GM19452 (cell line): Measurements from ENCODE around the gene ADCY1.

Source experiments
- ATAC-seq: cut with Tn5 transposase; IDR thresholded peaks from one replicate; pipeline ENCODE4 v1.9.1; 2021; ENCODE audit not compliant: unreplicated experiment

ADCY1 gene

DNA sequence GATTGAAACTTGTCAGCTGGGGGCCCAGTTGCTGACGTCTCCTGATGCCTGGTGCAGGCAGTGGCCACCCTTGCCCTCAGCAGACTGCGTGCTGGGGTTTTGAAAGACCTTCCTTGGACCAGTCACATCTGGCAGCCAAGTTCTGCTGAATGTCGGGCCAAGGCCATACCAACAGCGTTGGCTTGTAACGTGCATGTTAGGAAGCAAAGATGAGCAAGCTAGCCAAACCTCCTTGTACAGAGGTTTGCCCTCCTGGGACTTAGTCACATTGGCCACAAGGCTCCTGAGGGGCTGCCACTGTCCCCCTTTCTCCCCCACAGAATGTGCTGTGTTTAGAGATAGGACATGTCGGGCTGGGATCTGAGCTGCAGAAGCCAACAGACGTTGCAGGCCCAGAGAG lies 49.0 kb downstream of the ADCY1 start:
- ATAC-seq: no peak

DNA sequence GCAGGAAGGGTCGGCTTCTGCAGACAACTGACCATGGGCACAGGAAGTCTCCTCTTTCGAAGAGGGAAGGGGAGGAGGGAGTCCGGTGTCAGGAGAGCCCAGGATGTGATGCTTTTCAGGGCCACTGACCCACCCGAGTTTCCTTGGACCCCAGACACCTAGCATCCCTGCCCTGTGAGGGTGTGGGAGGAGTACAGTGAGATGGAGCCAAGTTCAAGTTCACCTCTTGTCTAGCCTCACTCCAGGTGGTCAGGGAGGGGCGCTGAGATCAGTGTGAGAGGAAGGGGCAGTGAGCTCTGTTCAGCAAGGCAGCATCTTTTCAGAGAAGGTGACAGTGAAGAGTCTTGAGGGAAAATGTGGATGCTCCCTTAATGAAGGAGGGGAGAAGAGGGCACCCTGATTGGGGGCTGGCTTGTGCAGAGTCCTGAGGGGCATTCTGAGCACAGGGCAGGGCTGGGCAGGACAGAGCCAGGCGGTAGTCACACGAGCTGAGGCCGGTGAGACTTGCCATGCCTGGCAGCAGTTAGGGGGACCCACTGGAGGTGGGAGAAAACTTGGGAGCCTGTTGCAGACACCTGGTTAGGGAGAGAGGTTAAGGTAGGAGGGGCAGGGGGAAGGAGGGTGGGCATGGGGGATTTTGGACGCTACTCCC lies 49.7 kb downstream of the ADCY1 start:
- no peak for ATAC-seq

DNA sequence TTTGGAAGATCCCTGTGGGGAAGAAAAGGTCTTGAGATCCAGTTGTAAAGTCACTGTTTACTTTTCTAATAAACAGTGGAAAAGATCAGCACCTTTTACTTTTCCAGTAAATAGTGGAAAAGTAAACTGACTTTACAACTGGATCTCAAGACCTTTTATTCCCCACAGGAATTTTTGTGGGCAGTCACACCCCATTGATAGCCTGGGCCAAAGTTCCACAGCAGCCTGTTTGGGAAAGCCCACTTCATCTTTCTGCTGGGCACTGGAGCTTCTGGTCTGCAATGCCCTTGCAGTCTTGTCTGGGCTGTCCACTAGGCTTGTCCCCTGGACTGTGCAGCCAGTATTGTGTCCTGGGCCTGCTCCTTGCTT lies 50.2 kb downstream of the ADCY1 start:
- ATAC-seq: no peak

DNA sequence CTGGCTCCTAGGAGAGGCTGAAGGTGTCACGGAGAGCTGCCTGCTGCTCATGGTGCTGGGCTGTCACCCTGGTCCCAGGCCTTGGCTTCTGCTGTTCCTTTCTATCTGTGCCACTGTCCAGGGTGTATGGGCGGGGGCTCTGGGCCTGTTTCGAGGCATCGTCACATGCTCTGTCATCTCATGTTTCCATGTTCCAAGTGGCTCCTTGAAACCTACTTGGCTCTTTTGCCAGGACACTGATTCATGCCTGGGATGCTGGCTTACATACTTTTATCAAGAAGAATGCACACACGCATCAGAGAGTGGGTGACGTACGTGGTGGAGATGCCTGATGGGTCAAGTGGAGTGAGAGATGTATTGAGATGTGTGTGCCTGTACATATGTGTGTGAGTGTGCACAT lies 50.9 kb downstream of the ADCY1 start:
- no peak for ATAC-seq

DNA sequence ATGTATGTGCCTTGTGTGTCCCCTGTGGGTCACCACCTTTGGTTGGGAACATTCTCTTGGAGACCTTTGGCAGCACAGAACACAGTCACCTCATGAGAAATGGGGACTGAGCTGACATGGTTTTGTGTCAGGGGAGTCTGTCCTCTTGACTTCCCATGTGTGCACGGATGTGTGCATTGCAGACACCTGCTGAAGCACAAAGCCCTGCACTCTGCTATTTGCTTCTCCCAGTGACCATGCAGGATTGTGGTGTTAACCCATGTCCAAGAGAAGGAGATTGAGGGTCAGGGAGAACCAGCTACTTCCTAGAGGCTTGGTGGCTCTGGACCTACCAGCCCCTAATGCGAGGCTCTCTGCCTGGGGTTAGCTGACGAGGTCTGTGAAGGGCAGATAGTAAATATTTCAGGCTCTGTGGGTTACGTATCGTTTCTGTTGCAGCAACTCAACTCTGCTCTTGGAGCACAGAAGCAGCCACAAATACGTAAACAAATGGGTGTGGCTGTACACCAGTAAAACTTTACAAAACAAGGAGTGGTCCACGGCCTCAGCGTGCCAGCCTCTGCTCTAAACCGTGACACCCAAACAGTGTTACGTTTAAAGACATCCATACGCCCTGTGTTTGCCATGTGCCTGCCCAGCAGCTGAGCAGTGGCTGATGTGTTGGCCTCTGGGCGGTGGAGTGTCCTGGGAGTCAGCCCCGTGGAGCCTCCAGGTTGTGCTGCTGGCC lies 51.7 kb downstream of the ADCY1 start:
- ATAC-seq: no peak

DNA sequence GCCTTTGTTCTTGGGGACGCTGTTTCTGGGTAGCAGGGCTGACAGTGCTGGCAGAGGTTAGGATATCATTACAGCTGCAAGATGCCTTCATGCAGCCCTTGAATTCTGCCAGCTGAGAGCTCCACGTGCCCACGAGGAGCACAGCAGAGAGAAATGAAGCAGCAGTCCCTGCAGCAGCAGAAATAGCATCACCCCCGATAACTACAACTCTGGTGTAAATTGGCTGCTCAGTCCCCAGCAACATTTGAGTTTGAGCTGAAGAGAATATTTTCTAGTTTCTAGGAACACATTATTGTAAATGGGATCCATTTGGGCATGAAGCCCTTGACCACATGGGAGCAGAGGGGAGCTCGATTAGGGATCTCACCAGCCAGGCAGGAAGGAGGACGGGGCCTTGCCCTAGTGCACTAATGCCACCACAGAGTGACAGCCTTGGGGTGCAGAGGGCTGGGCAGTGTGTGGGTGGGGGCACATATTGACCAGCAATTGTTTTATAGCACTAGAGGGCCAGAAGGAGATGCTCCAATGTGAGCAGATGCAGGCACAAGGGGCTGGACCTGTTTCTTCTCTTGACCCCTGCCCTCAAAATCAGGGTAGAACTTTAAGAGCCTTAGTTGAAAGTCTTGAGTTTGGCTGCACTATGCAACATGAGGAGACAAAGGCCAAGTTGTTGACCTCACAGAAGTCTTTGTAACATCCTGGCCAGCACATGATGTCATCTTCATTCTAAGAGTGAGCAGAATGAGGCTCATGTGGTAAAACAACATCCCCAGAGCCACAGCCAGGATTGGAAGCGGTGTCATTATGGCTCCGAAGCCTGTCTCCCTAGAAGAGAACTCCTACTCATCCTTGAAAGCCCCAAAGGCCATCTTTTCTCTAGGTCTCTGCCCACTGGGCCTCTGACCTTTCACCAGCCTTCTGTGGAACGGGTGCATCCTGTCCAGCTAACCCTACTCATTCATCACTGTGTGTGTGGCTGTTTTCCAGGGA lies 52.6 kb downstream of the ADCY1 start:
- ATAC-seq: no peak

DNA sequence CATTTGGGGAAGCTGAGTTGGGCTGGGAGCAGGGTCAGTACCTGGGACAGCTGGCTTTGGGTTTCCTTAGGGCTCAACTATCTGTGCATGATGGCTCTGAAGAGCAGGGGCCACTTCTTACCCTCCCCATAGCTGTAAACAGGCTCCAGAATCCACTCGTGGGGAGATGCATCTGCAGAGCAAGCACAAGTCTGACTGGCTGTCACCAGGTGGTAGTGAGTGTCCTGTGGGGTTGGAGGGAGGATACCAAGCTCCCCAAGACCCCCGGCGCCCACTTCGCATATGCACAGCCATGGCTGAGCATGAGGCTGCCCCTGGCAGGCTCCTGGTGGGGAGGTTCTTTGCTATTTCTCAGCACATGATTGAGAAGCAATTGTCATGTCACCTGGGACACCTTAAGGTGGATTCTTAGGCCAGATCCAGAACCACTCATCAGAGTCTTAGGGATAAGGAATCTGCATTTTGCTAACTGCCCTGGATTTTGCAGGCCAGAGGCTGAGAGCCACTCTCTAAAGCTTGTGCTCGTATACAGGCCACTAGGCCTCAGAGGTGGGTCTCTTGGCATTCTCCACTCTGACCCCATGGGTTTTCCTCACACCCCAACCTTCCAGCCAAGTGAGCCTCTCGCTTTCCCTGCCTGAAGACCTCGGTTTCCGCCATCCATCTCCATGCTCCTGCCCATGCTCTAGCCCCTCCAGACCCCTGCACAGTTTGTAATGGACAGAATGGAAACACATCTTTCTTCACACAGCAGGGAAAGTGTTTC lies 53.7 kb downstream of the ADCY1 start:
- ATAC-seq: no peak

DNA sequence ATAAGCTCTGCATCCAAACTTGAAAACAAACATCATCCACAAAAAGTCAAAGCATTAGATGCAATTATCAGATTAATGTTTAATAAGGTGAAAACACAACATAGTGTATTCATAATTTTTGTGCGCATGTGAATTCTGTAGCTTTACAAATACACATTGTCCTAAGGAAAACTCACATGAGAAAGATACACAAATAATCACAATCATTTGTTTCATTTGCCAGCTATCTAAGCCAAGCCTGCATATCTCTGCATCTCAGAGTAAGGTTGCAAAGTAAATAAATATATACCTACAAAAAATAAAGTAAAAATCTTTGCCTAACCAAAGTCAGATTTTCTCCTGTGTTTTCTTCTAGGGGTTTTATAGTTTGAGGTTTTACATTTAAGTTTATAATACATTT lies 57.4 kb downstream of the ADCY1 start:
- ATAC-seq: no peak

DNA sequence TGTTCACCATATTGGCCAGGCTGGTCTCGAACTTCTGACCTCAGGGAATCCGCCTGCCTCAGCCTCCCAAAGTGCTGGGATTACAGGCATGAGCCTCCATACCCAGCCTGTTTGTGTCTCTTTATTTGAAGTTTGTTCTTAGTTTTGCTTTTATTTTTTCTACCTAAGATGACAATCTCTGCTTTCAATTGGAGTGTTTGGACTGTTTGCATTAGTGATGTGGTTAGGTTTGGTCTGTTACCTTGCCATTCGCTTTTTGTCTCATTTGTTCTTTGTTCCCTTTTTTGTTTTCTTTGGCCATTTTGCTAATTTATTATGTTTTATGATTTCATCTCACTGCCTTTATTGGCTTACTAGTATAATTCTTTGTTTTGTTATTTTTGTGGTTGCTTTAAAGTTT lies 62.6 kb downstream of the ADCY1 start:
- ATAC-seq: no peak

DNA sequence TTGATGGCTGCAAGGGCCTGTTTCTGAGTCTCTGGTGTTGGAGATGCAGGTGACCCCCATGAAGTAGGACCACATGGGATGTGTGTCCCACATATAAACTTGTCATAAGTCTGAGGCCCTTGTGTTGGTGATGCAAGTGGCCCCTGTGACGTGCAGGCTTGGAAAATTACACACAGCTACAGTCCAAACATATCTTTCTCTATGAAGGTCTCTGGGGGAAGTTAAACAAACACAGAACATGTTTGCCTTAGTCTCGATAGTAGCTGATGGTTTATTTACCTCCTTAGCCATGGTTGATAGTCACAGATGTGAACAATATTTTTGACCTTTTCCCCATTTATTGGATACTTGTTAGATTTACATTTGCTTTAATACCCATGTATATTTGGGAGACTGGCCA lies 64.7 kb downstream of the ADCY1 start:
- no peak for ATAC-seq

DNA sequence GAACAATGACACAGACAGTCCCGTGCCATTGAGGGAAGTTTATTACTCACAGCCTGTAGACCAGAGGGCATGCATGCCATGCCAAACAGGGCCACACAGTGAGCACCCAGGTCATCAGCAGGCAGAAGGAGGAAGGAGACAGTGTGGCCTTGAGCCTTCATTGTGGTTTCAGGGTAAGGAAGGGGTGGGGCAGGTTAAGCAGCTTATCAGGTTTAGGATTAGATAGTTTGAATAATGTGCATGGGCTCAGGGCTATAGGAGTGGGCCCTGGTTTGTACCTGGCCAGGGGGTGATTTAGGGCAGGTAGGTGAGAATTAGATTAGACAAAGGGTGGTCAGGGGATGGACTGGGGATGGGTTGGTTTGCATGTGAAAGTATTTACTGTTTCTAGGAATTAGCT lies 67.9 kb downstream of the ADCY1 start:
- no peak for ATAC-seq

DNA sequence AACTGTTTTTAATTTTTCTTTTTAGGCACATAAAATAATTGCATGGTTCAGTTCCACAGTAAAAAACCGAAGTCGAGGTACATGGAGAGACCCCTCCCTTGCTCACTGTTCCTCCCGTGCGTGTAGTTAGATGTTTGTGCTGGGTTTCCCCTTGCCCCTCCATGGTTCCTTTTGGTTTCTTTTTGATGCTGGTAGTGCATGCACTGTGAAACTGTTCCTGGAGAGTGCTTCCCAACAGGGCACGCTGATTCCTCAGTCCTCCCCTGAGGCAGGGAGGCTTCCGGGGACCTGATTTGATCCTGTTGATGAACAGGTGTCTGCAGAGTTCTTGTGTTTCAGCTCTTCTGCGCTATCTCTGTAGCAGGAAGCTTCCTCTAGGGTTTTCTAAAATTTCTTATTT lies 69.5 kb downstream of the ADCY1 start:
- ATAC-seq: no peak

DNA sequence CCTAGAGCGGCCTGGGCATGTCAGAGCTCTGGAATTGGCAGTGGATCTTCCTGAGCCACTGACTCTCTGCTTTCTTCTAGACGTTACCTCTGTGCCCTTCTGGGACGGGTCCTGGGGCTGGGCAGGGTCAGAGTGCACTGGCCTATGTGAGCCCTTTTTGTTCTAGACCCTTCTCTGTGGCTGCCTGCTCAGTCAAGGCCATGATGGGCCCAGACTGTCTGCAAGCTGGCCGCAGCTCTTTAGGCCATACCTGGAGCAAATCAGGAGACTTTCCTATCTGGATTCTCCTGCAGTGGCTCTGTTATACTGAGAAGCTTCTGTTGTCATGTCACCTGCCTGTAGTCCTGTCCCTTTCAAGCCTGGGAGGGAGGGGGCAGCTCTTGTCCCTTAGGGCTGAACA lies 70.1 kb downstream of the ADCY1 start:
- ATAC-seq: no peak

DNA sequence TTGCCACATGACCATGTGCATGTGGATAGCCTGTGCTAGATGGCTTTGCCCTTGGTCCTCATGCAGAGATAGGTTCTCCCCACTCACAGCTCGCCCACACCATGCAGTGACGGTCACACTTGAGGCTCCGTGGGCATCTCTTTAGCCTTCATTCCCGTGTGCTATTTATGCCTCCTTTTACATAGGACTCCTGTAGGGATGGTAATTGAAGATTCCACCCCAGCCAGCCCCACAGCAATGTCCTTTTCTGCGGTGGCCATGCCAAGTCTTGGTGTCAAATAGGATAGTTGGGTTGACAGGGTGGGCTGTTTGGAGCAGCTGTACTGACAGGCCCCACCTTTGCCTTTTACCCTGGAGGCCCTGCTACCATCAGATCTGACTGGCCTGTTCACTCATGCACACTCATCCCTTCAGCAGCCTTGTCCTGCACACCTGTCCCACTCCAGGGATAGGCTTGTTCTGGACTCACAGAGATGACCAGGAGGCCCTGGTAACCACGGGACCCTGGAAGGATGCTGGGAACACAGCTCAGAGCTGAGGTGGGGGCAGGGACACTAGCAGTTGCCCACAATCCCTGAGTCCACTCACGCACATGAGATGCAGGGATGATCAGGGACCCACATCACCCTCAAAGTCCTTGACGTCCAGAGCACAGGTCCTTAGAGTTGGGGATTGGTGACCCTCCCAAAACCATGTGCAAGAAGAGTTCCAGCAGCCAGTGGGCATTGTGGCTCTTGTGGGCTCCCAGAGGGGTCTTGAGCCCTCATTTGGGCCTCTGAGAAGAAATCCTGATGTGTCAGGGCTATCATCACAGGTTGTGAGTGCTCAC lies 71.2 kb downstream of the ADCY1 start:
- no peak for ATAC-seq

DNA sequence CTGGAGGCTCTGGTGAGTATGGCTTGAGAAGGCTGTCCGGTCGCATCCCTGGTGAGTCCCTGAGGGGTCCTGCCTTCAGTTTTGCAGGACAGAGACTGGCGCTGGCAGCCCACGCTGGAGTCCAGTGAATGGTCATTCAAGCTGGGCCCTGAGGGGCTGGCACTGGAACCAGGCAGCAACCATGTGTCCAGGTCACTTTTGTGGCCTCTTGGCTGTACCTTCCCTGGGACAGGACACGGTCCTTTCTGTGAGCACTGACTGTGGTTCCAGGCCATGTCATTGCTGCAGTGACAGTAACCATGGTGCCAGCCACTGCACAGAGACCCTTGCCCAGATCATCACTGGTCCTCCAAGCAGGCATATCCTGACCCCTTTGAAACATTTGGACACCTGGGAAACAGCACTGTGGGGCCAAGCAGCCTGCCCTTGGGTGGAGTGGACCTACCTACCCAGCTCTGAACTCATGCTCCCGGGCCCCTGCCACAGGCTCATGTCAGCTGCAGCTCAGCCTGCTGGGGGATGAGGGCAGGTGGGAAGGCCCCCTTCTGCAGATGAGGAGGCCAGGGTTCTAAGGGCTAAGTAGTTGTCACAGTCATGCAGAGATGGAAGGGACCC lies 72.1 kb downstream of the ADCY1 start:
- no peak for ATAC-seq

DNA sequence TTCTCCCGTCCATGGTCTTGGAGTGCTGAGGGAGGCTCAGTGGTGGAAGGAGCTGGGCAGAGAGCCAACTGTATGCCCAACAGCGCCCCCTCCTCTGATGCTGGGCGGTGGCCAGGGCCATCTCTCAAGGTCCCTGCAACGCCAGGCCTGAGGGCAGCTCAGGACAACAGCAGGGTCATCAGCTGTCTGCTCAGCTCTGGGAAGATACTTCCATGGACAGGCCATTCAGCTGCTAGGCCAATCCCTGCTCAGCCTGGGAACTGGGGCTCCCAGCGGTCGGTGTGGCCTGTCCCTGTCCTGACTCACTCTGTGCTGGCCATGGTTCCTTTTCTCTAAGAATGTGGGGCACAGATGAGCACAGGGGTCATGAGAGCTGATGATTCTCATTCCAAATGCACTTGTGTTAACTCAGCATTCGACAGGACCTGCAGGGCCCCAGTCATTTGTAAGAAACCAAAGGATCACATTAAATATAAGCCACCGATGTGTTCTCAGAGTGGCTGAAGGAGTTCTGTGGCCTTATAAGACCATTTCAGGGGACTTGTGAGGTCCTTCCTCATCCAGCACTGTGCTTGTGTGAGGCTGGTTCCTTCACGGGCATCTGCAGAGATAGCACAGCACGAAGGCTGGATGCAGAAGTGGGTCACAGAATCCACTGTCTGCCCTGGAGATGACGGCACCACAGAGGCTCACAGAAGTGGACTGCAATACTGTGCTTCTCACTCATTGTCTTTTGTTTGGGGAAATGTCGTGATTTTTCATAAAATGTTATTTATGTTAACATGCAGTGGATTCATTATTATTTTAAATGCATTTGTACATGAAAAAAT lies 73.0 kb downstream of the ADCY1 start:
- no peak for ATAC-seq

DNA sequence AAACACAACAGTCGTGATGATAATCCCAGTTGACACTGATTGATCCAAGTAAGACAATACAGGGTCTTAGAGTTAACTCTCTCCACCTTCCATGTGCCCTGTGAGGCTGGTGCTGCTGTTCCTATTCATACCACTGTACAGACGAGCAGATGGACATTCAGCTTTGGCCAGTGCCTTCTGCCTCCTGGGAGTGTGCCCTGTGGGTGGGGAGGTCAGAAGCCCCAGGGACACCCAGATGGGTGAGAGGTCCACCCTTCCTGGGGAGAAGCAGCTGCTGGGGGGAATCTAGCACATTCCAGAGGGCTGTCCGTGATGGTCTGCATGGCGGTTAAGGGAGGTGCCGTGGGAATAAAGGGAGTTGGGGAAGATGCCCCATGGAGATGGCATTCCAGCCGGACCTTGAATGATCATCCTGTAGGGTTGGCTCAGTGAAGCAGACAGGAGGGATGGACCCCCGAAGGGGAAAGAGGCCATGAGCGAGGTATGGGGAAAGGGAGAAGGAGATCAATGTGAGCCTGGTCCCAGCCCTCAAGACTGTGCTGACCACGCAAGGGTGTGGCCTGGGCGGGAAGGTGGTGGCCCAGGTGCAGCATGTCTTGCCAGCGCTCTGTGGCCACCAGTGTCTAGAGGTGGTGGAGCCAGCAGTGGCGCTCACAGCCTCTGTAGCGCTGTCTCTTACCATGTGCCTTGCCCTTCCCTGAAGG lies 74.0 kb downstream of the ADCY1 start:
- ATAC-seq: no peak

DNA sequence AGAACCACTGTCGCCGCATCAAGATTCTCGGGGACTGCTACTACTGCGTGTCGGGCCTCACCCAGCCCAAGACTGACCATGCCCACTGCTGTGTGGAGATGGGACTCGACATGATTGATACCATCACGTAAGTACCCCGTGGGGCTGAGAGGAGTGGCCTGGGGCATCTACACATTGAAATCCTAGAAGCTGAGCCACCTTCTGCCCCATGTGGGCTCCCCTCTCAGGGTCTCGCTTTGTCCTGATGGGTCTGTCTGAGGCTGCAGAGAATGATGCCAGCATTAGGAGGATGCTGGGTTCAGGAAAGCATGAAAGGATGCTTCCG lies 74.5 kb downstream of the ADCY1 start:
- ATAC-seq: no peak
